H1 (cell line): Measurements from ENCODE around the gene TRAF1. TPM values are rescaled to one million over a fixed set of nuclear protein-coding genes. Genes with fewer than 3 reads are reported as not detected.

Source experiments
- CTCF ChIA-PET: fragments of 300-600 bp; sonication (Branson Sonifier 250); formaldehyde crosslinking; loops from one replicate; lab custom pipeline; 2021; ENCODE audit not compliant: partially characterized antibody; lab: Charles Lee
- POLR2A ChIA-PET: fragments of 300-600 bp; sonication (Branson Sonifier 250); formaldehyde crosslinking; loops from one replicate; lab custom pipeline; 2021; ENCODE audit warnings: inconsistent platforms; ENCODE audit not compliant: partially characterized antibody; lab: Charles Lee
- DNase-seq, 2 experiments: peaks; one replicate each; pipeline versions ENCODE4 v3.0.0 to v3.0.0-alpha.2; 2010 to 2022; ENCODE audit warnings: low spot score in 2 of 2, low read depth in 1 of 2, mixed read lengths in 1 of 2
- FAIRE-seq: peaks from 2 replicates; lab custom pipeline; 2011; peaks lifted over from hg19 to GRCh38; lab: Jason Lieb, UNC
- H2AFZ ChIP-seq: 2 replicates; pipeline ENCODE4 v1.8.1; 2012; ENCODE audit warnings: low read length, inconsistent platforms
- H2AK5ac ChIP-seq: 2 replicates; pipeline ENCODE4 v1.6.1; 2013; ENCODE audit warnings: low read depth, low read length
- H2BK120ac ChIP-seq: replicated peaks from 2 replicates; pipeline ENCODE3; 2013; ENCODE audit warnings: low read depth, low read length, inconsistent platforms
- H2BK12ac ChIP-seq: 2 replicates; pipeline ENCODE4 v1.6.1; 2013; ENCODE audit warnings: low read depth, low read length
- H2BK15ac ChIP-seq: 2 replicates; pipeline ENCODE4 v1.6.1; 2013; ENCODE audit warnings: low read length
- H2BK20ac ChIP-seq: 2 replicates; pipeline ENCODE4 v1.6.1; 2013; ENCODE audit warnings: low read length
- H2BK5ac ChIP-seq: 2 replicates; pipeline ENCODE4 v1.6.1; 2013; ENCODE audit warnings: low read depth, low read length
- H3K14ac ChIP-seq: 2 replicates; pipeline ENCODE4 v1.6.1; 2013; ENCODE audit warnings: inconsistent platforms; ENCODE audit not compliant: insufficient read length
- H3K18ac ChIP-seq: 2 replicates; pipeline ENCODE4 v1.6.1; 2013; ENCODE audit warnings: low read length; ENCODE audit errors: extremely low read depth
- H3K23ac ChIP-seq: 2 replicates; pipeline ENCODE4 v1.6.1; 2013; ENCODE audit warnings: inconsistent platforms; ENCODE audit not compliant: insufficient read length
- H3K23me2 ChIP-seq: 2 replicates; pipeline ENCODE4 v1.6.1; 2013; ENCODE audit warnings: low read depth, low read length
- H3K27ac ChIP-seq: 2 replicates; pipeline ENCODE4 v1.6.1; 2011; ENCODE audit warnings: low read depth, low read length, inconsistent platforms
- H3K27me3 ChIP-seq, 4 experiments: replicated peaks in 1 of 4; 1 replicate in 1 of 4; 2 replicates in 3 of 4; pipeline versions ENCODE4 v1.6.1 to v1.8.1; 2011 to 2013; ENCODE audit warnings: low read length in 3 of 4, mild to moderate bottlenecking in 3 of 4, inconsistent platforms in 2 of 4, mixed read lengths in 2 of 4, moderate library complexity in 1 of 4; ENCODE audit not compliant: control insufficient read depth in 3 of 4, insufficient read depth in 3 of 4; ENCODE audit errors: extremely low read depth in 1 of 4
- H3K36me3 ChIP-seq, 4 experiments: 2 replicates each; pipeline versions ENCODE4 v1.6.1 to v1.8.1; 2011 to 2013; ENCODE audit warnings: mild to moderate bottlenecking in 4 of 4, low read length in 3 of 4, moderate library complexity in 2 of 4, control low read depth in 1 of 4, inconsistent platforms in 1 of 4; ENCODE audit not compliant: insufficient read depth in 4 of 4, control insufficient read depth in 2 of 4
- H3K4ac ChIP-seq: replicated peaks from 2 replicates; pipeline ENCODE3; 2013; ENCODE audit warnings: low read length, low read depth, mixed read lengths, inconsistent platforms; ENCODE audit not compliant: insufficient read length
- H3K4me1 ChIP-seq, 4 experiments: replicated peaks in 1 of 4; 1 replicate in 1 of 4; 2 replicates in 3 of 4; pipeline versions ENCODE4 v1.6.1 to v1.8.1; 2011 to 2013; ENCODE audit warnings: low read length in 3 of 4, inconsistent platforms in 2 of 4, mixed read lengths in 1 of 4; ENCODE audit not compliant: insufficient read depth in 4 of 4, control insufficient read depth in 3 of 4
- H3K4me2 ChIP-seq, 2 experiments: 2 replicates each; pipeline versions ENCODE4 v1.6.1 to v1.8.1; 2011 to 2013; ENCODE audit warnings: low read depth in 2 of 2, low read length in 2 of 2, control low read depth in 1 of 2, inconsistent platforms in 1 of 2, mild to moderate bottlenecking in 1 of 2; ENCODE audit not compliant: insufficient read depth in 1 of 2
- H3K4me3 ChIP-seq, 4 experiments: fragments of 200-600, 300-600 bp in 1 of 4; sonication (generic), shearing (Covaris generic), sonication (Bioruptor Twin) in 1 of 4; 2 replicates each; pipeline versions ENCODE4 v1.5.1 to v1.8.1; 2011 to 2016; ENCODE audit warnings: low read length in 4 of 4, low read depth in 3 of 4, control low read depth in 2 of 4, inconsistent platforms in 2 of 4, mild to moderate bottlenecking in 2 of 4, mixed read lengths in 1 of 4, moderate library complexity in 1 of 4; ENCODE audit not compliant: insufficient read depth in 2 of 4; ENCODE audit errors: extremely low read depth in 1 of 4
- H3K56ac ChIP-seq: replicated peaks from 2 replicates; pipeline ENCODE3; 2013; ENCODE audit warnings: low read depth, mild to moderate bottlenecking, mixed read lengths, low read length, inconsistent platforms; ENCODE audit not compliant: insufficient read length
- H3K79me1 ChIP-seq: 2 replicates; pipeline ENCODE4 v1.6.1; 2013; ENCODE audit warnings: low read depth, low read length, control low read depth
- H3K79me2 ChIP-seq, 2 experiments: 2 replicates each; pipeline versions ENCODE4 v1.6.1 to v1.8.1; 2012 to 2013; ENCODE audit warnings: low read length in 2 of 2, mild to moderate bottlenecking in 2 of 2, inconsistent platforms in 1 of 2; ENCODE audit not compliant: insufficient read depth in 2 of 2, control insufficient read depth in 1 of 2
- H3K9ac ChIP-seq, 4 experiments: replicated peaks in 1 of 4; 1 replicate in 1 of 4; 2 replicates in 3 of 4; pipeline versions ENCODE4 v1.6.1 to v1.8.1; 2011 to 2013; ENCODE audit warnings: low read depth in 3 of 4, low read length in 3 of 4, control low read depth in 2 of 4, mild to moderate bottlenecking in 2 of 4, moderate library complexity in 2 of 4, inconsistent platforms in 1 of 4; ENCODE audit errors: extremely low read depth in 1 of 4
- H3K9me3 ChIP-seq, 2 experiments: 2 replicates each; pipeline versions ENCODE4 v1.6.1 to v1.8.1; 2012 to 2013; ENCODE audit warnings: mild to moderate bottlenecking in 2 of 2, moderate library complexity in 2 of 2, control low read depth in 1 of 2, inconsistent platforms in 1 of 2, low read depth in 1 of 2, low read length in 1 of 2, mixed read lengths in 1 of 2; ENCODE audit not compliant: insufficient read depth in 2 of 2
- H4K20me1 ChIP-seq, 2 experiments: replicated peaks in 1 of 2; 2 replicates each; pipeline versions ENCODE3 to v1.8.1; 2011 to 2013; ENCODE audit warnings: inconsistent platforms in 2 of 2, low read length in 2 of 2, mild to moderate bottlenecking in 1 of 2; ENCODE audit not compliant: insufficient read depth in 2 of 2, control insufficient read depth in 1 of 2
- H4K5ac ChIP-seq: 2 replicates; pipeline ENCODE4 v1.6.1; 2013; ENCODE audit warnings: low read length, low read depth, mixed read lengths, inconsistent platforms; ENCODE audit not compliant: insufficient read length
- H4K8ac ChIP-seq: 2 replicates; pipeline ENCODE4 v1.8.0; 2013; ENCODE audit warnings: mild to moderate bottlenecking, moderate library complexity, low read length, inconsistent platforms; ENCODE audit not compliant: insufficient read depth; ENCODE audit errors: extremely low read depth
- H4K91ac ChIP-seq: replicated peaks from 2 replicates; pipeline ENCODE3; 2013; ENCODE audit warnings: low read length, mixed read lengths, inconsistent platforms; ENCODE audit not compliant: insufficient read length
- BCL11A ChIP-seq, 2 experiments: IDR thresholded peaks; one replicate each; pipeline ENCODE4 v1.6.1; 2011; ENCODE audit warnings: low read depth in 2 of 2, low read length in 2 of 2, mild to moderate bottlenecking in 2 of 2
- CBX5 ChIP-seq: fragments of 300-800, 300-1000 bp; sonication (generic); IDR thresholded peaks from 2 replicates; pipeline ENCODE4 v1.7.1; 2016; ENCODE audit warnings: antibody characterized with exemption, low read length, low read depth
- CEBPB ChIP-seq: IDR thresholded peaks from 2 replicates; pipeline ENCODE4 v1.6.1; 2012; ENCODE audit warnings: low read depth, low read length
- GABPA ChIP-seq: IDR thresholded peaks from 2 replicates; pipeline ENCODE4 v1.6.1; 2011; ENCODE audit warnings: mild to moderate bottlenecking, low read length, moderate library complexity, borderline replicate concordance; ENCODE audit not compliant: insufficient read depth
- HDAC6 ChIP-seq: IDR thresholded peaks from one replicate; pipeline ENCODE4 v1.7.1; 2012; ENCODE audit warnings: low read depth, mild to moderate bottlenecking, inconsistent platforms, low read length, moderate library complexity
- NRF1 ChIP-seq: IDR thresholded peaks from 2 replicates; pipeline ENCODE4 v1.6.1; 2011; ENCODE audit warnings: mild to moderate bottlenecking, low read depth, low read length, improper control_type of control experiment
- POU5F1 ChIP-seq: IDR thresholded peaks from 2 replicates; pipeline ENCODE4 v1.6.1; 2011; ENCODE audit warnings: low read depth, mild to moderate bottlenecking, low read length, moderate library complexity
- RFX5 ChIP-seq: IDR thresholded peaks from 2 replicates; pipeline ENCODE4 v1.6.1; 2011; ENCODE audit warnings: low read depth, low read length, improper control_type of control experiment, borderline replicate concordance
- RXRA ChIP-seq: IDR thresholded peaks from 2 replicates; pipeline ENCODE4 v1.6.1; 2011; ENCODE audit warnings: low read depth, mild to moderate bottlenecking, low read length, moderate library complexity; ENCODE audit not compliant: insufficient read depth
- SIX5 ChIP-seq: IDR thresholded peaks from 2 replicates; pipeline ENCODE4 v1.6.1; 2011; ENCODE audit warnings: mild to moderate bottlenecking, low read depth, low read length
- SP1 ChIP-seq: IDR thresholded peaks from 2 replicates; pipeline ENCODE4 v1.6.1; 2011; ENCODE audit warnings: low read depth, low read length
- SP4 ChIP-seq: IDR thresholded peaks from 2 replicates; pipeline ENCODE4 v1.6.1; 2012; ENCODE audit warnings: low read length, inconsistent platforms
- TAF1 ChIP-seq: IDR thresholded peaks from 2 replicates; pipeline ENCODE4 v1.6.1; 2011; ENCODE audit warnings: mild to moderate bottlenecking, low read depth, low read length
- TEAD4 ChIP-seq: IDR thresholded peaks from 2 replicates; pipeline ENCODE4 v1.6.1; 2012; ENCODE audit warnings: low read depth, low read length, inconsistent platforms, mixed read lengths
- ZNF274 ChIP-seq: IDR thresholded peaks from 2 replicates; pipeline ENCODE4 v1.7.0; 2012; ENCODE audit warnings: low read length, borderline replicate concordance; ENCODE audit errors: extremely low read depth
- WGBS, 2 experiments: shearing (Covaris generic) in 1 of 2; methylation state at CpG; one replicate each; pipeline versions ENCODE4 v1.1.6 to v1.1.7; 2013 to 2015; ENCODE audit warnings: low lambda C conversion rate in 2 of 2, mixed read lengths in 2 of 2, inconsistent platforms in 1 of 2, low coverage in 1 of 2, missing lambda C conversion rate in 1 of 2; ENCODE audit not compliant: insufficient replicate concordance in 2 of 2, insufficient coverage in 1 of 2, insufficient read length in 1 of 2; ENCODE audit errors: extremely low coverage in 1 of 2, missing lambda C conversion rate in 1 of 2; 5-methylcytosine and 5-hydroxymethylcytosine counted together
- polyA plus RNA-seq, 7 experiments: library from polyadenylated mRNA; depleted of rRNA in 3 of 7; stranded (reverse) in 5 of 7; unstranded in 2 of 7; fragments of >200 nt in 5 of 7; fragments of 200-250 nt in 2 of 7; gene quantifications; 1 replicate in 5 of 7; 2 replicates in 1 of 7; 4 replicates in 1 of 7; pipeline versions ENCODE4 v1.2.1 to v1.2.3, GENCODE V29; 2011 to 2013; ENCODE audit warnings: missing spikeins in 2 of 7, mixed read lengths in 2 of 7
- total RNA-seq: library from RNA; stranded (reverse); fragmentation: NEBNext Ultra II Directional; extraction: Animal tissue kit (Norgen Biotek cat#: 25700); gene quantifications from 2 replicates; pipeline ENCODE4 v1.2.1, GENCODE V29; 2021

TRAF1 gene
- total and polyA plus RNA-seq, 2 of the 8 experiments (the other 6 are each of a cell fraction or from before 2014, with no cell fraction given) = 1.6 to 3.2 TPM

GRCh38 chr9:120885958-120886357, 40.6 kb downstream of the TRAF1 start:
- no peak overlapping the region for H3K18ac ChIP-seq
- H3K27ac ChIP-seq = no peak overlapping the region
- H4K20me1 ChIP-seq = no peaks in the 10 kb centered on the region
- H3K9me3 ChIP-seq = no peaks in the 10 kb centered on the region
- FAIRE-seq (no peak), DNase-seq (no peak)
- H4K5ac ChIP-seq = no peak overlapping the region
- H4K91ac ChIP-seq = no peak overlapping the region
- peaks cover 0 to 5% (median 4%) of the 10 kb centered on the region in 4 experiments; a peak in 6 of 7 replicates for H3K4me1 ChIP-seq
- H2BK20ac ChIP-seq = no peak overlapping the region
- no peak overlapping the region for H3K9ac ChIP-seq
- H3K79me2 ChIP-seq = no peaks in the 10 kb centered on the region
- ChIA-PET POLR2A (interaction anchor here (0.6 to 1.6 kb wide), 5 partner anchors 11 to 330 kb away, joined by 3 to 5 read pairs (median 3); partner anchors contain the start of gene FBXW2), CTCF (interaction anchor here (0.7 to 2.1 kb wide), 10 partner anchors 8 to 170 kb away, joined by 3 to 8 read pairs (median 4); no protein-coding TSS in a partner anchor)
- H2BK5ac ChIP-seq = no peak overlapping the region
- no peak overlapping the region for H3K23ac ChIP-seq
- no peak overlapping the region for H2BK15ac ChIP-seq
- 0 out of 2 replicates have a peak overlapping the region, but pooled peaks have one; percentile 52 for H2AFZ ChIP-seq
- H3K23me2 ChIP-seq = no peaks in the 10 kb centered on the region; the same call in 1 of the 2 replicates
- H3K14ac ChIP-seq = no peak overlapping the region
- H3K56ac ChIP-seq = no peak overlapping the region
- H4K8ac ChIP-seq = no peak overlapping the region; the same call in 1 of the 2 replicates
- WGBS, 2 experiments = 77% methylated on average over 5 of the region's 5 CpGs; no CpG with 5 or more reads in 1 of the 2 experiments
- no peak overlapping the region for H2BK120ac ChIP-seq
- H3K27me3 ChIP-seq = no peaks in the 10 kb centered on the region
- H3K36me3 ChIP-seq = no peaks in the 10 kb centered on the region
- no peak overlapping the region for H2AK5ac ChIP-seq
- H3K79me1 ChIP-seq = no peaks in the 10 kb centered on the region
- H3K4me3 ChIP-seq = no peak overlapping the region
- H3K4me2 ChIP-seq = no peak overlapping the region
- no peak overlapping the region for H3K4ac ChIP-seq
- no peak overlapping the region for H2BK12ac ChIP-seq
- TF ChIP-seq SP4 = no peak
- no peak for TF ChIP-seq HDAC6
- TF ChIP-seq SP1 = no peak
- no peak for TF ChIP-seq POU5F1
- no peak for TF ChIP-seq CBX5
- no peak for TF ChIP-seq RFX5
- TF ChIP-seq SIX5 = no peak
- TF ChIP-seq ZNF274 = no peak
- TF ChIP-seq TEAD4 = no peak
- no peak for TF ChIP-seq CEBPB
- no peak for TF ChIP-seq GABPA
- no peak for TF ChIP-seq TAF1
- TF ChIP-seq RXRA = no peak
- no peak for TF ChIP-seq NRF1
- no peak for TF ChIP-seq BCL11A (IDR thresholded peaks at IDR 0.05; ENCODE audit: low read depth in 2 of 2, low read length in 2 of 2)
